PC-3 (cell line): ENCODE data around the gene CDX2. TPM values are rescaled to one million over a fixed set of nuclear protein-coding genes. Genes with fewer than 3 reads are reported as not detected.
A peak's percentile ranks its signal among the peaks of the same experiment; 100 is the strongest.

Experiments
- ATAC-seq: fragments of 200-7000 bp; cut with Tn5 transposase; 2 replicates; pipeline ENCODE4 v1.9.1; 2020; ENCODE audit warnings: mild to moderate bottlenecking, moderate library complexity
- BruUV-seq: library from RNA; stranded (reverse); fragments of 400-500 nt; replicated peaks from 2 replicates; lab custom pipeline; 2021; lab: Mats Ljungman, UMichigan
- CTCF ChIA-PET: fragments of 300-600 bp; sonication (Branson Sonifier 250); formaldehyde crosslinking; loops from one replicate; lab custom pipeline; 2022; ENCODE audit warnings: antibody characterized with exemption; lab: Charles Lee
- POLR2A ChIA-PET: fragments of 300-600 bp; sonication (Branson Sonifier 250); formaldehyde crosslinking; loops from one replicate; lab custom pipeline; 2022; ENCODE audit warnings: antibody characterized with exemption; ENCODE audit not compliant: unreplicated experiment; lab: Charles Lee
- DNase-seq: peaks from one replicate; pipeline ENCODE4 v3.0.0-alpha.2; 2015
- H2AFZ ChIP-seq: fragments of 300-600 bp; sonication (generic); 2 replicates; pipeline ENCODE4 v1.6.0; 2016; ENCODE audit warnings: antibody characterized with exemption, low read length
- H3F3A ChIP-seq: fragments of 300-600 bp; sonication (generic); one replicate; pipeline ENCODE4 v1.6.0; 2017; ENCODE audit warnings: antibody characterized with exemption, low read length, control low read depth, mild to moderate bottlenecking; ENCODE audit not compliant: unreplicated experiment
- H3K27ac ChIP-seq: fragments of 300-600 bp; sonication (generic); 2 replicates; pipeline ENCODE4 v1.5.1; 2016; ENCODE audit warnings: mild to moderate bottlenecking, low read length
- H3K27me3 ChIP-seq: fragments of 300-600 bp; sonication (generic); 2 replicates; pipeline ENCODE4 v1.6.1; 2016; ENCODE audit warnings: low read length, mixed read lengths
- H3K36me3 ChIP-seq: fragments of 300-600 bp; sonication (generic); 2 replicates; pipeline ENCODE4 v1.6.1; 2016; ENCODE audit warnings: low read depth, mixed run types, low read length, mixed read lengths
- H3K4me1 ChIP-seq: fragments of 300-600 bp; sonication (generic); 2 replicates; pipeline ENCODE4 v1.5.1; 2016; ENCODE audit warnings: low read length; ENCODE audit not compliant: insufficient read depth
- H3K4me2 ChIP-seq: fragments of 300-600 bp; sonication (generic); 2 replicates; pipeline ENCODE4 v1.6.0; 2016; ENCODE audit warnings: low read length
- H3K4me3 ChIP-seq: fragments of 300-600 bp; sonication (generic); 2 replicates; pipeline ENCODE4 v1.5.1; 2016; ENCODE audit warnings: mild to moderate bottlenecking, low read length, mixed read lengths
- H3K79me2 ChIP-seq: fragments of 300-600 bp; sonication (generic); 2 replicates; pipeline ENCODE4 v1.6.1; 2017; ENCODE audit warnings: low read length, mixed read lengths
- H3K9ac ChIP-seq: fragments of 300-600 bp; sonication (generic); 2 replicates; pipeline ENCODE4 v1.6.0; 2016; ENCODE audit warnings: mild to moderate bottlenecking, low read length
- H3K9me2 ChIP-seq: fragments of 300-600 bp; sonication (generic); replicated peaks from 2 replicates; pipeline ENCODE4 v1.6.1; 2016; ENCODE audit warnings: mixed run types, low read length, mixed read lengths
- H3K9me3 ChIP-seq: fragments of 300-600 bp; sonication (generic); 2 replicates; pipeline ENCODE4 v1.6.1; 2016; ENCODE audit warnings: low read length, mixed read lengths
- H4K20me1 ChIP-seq: fragments of 300-600 bp; sonication (generic); 2 replicates; pipeline ENCODE4 v1.6.1; 2016; ENCODE audit warnings: low read length, mixed read lengths
- CTCF ChIP-seq: fragments of 300-600 bp; sonication (generic); conservative IDR thresholded peaks from 2 replicates; pipeline ENCODE4 v1.5.1; 2017; ENCODE audit warnings: antibody characterized with exemption, low read depth, mild to moderate bottlenecking, low read length
- EZH2 ChIP-seq: fragments of 300-600 bp; sonication (generic); IDR thresholded peaks from one replicate; pipeline ENCODE4 v1.6.1; 2017; ENCODE audit warnings: antibody characterized with exemption, mild to moderate bottlenecking, low read length; ENCODE audit not compliant: unreplicated experiment
- EZH2phosphoT487 ChIP-seq: fragments of 300-600 bp; sonication (generic); IDR thresholded peaks from 2 replicates; pipeline ENCODE4 v1.6.1; 2018; ENCODE audit warnings: mild to moderate bottlenecking, antibody characterized with exemption, low read length, borderline replicate concordance
- intact Hi-C: fragments of 100-400 bp; cut with micrococcal nuclease; formaldehyde crosslinking; loops from 2 replicates; pipeline ENCODE4 v1.9.0; 2023
- total RNA-seq: library from RNA; depleted of rRNA; stranded (reverse); fragments of >200 nt; gene quantifications from 2 replicates; pipeline ENCODE4 v1.2.3, GENCODE V29; 2014

CDX2 gene
- total RNA-seq, 1 experiment from 2014 or later = 0.62 TPM

GRCh38 chr13:27942972-27943371, 26.1 kb downstream of the CDX2 start:
- no TSS peak for BruUV-seq
- no peak overlapping the region for H3K4me3 ChIP-seq
- H3K4me2 ChIP-seq = no peak overlapping the region
- no peaks in the 10 kb centered on the region for H3F3A ChIP-seq
- no peaks in the 10 kb centered on the region for H3K36me3 ChIP-seq
- ChIA-PET POLR2A (no interaction called here), CTCF (no interaction called here)
- intact Hi-C loops = no loop called here
- H3K9me3 ChIP-seq = no peaks in the 10 kb centered on the region
- H3K27ac ChIP-seq = no peak overlapping the region
- TF ChIP-seq EZH2 (no peak), EZH2phosphoT487 (no peak), CTCF (no peak)
- H3K27me3 ChIP-seq = no peaks in the 10 kb centered on the region
- H3K4me1 ChIP-seq = no peaks in the 10 kb centered on the region
- no peak overlapping the region for H3K9ac ChIP-seq
- DNase-seq = no peak
- H4K20me1 ChIP-seq = no peaks in the 10 kb centered on the region
- H3K79me2 ChIP-seq = no peaks in the 10 kb centered on the region
- H2AFZ ChIP-seq = no peak overlapping the region
- ATAC-seq = no peak
- no peaks in the 10 kb centered on the region for H3K9me2 ChIP-seq

- Histone ChIP-seq H3K4me1 (no peaks in the 10 kb centered on the region), H3K9ac (no peak overlapping the region), H3K27ac (no peak overlapping the region), H3K79me2 (no peaks in the 10 kb centered on the region), H2AFZ (no peak overlapping the region), H3K9me3 (no peaks in the 10 kb centered on the region), H3K36me3 (no peaks in the 10 kb centered on the region), H3K27me3 (peaks cover 15% of the 10 kb centered on the region), H3K4me3 (no peak overlapping the region), H3K9me2 (no peaks in the 10 kb centered on the region), H3F3A (no peaks in the 10 kb centered on the region), H3K4me2 (no peak overlapping the region), H4K20me1 (no peaks in the 10 kb centered on the region)
- DNase-seq (peak; percentile 21), ATAC-seq (no peak)
- no peak for TF ChIP-seq CTCF
- TF ChIP-seq EZH2 = no peak
- TF ChIP-seq EZH2phosphoT487 = no peak
- POLR2A ChIA-PET = no interaction called here
- intact Hi-C loops = no loop called here
- CTCF ChIA-PET = no interaction called here
- BruUV-seq = no TSS peak
These were observed 35.4 kb downstream of the CDX2 start for GRCh38 chr13:27933580-27934328.

- DNase-seq = no peak
- peaks cover 21% of the 10 kb centered on the region for H3K27me3 ChIP-seq
- ChIA-PET POLR2A (no interaction called here), CTCF (no interaction called here)
- no peaks in the 10 kb centered on the region for H3K9me2 ChIP-seq
- H3K4me2 ChIP-seq = no peak overlapping the region
- TF ChIP-seq EZH2 (no peak), CTCF (no peak), EZH2phosphoT487 (no peak)
- no peaks in the 10 kb centered on the region for H3K36me3 ChIP-seq
- H3K9ac ChIP-seq = no peak overlapping the region
- intact Hi-C loops = no loop called here
- H4K20me1 ChIP-seq = no peaks in the 10 kb centered on the region
- H3K79me2 ChIP-seq = no peaks in the 10 kb centered on the region
- no peak overlapping the region for H3K27ac ChIP-seq
- no peak overlapping the region for H3K4me3 ChIP-seq
- H3K9me3 ChIP-seq = no peaks in the 10 kb centered on the region
- H3K4me1 ChIP-seq = no peaks in the 10 kb centered on the region
- BruUV-seq = no TSS peak
- no peaks in the 10 kb centered on the region for H3F3A ChIP-seq
- H2AFZ ChIP-seq = no peak overlapping the region
- no peak for ATAC-seq
These were observed 36.0 kb downstream of the CDX2 start for GRCh38 chr13:27933118-27933517.
